CD4-positive, alpha-beta T cell treated with Interleukin-2 at 100 ng/mL for 4 hours (primary cell): ENCODE results near the gene ARID2.

Experiments
- DNase-seq: peaks from one replicate; pipeline ENCODE4 v3.0.0-alpha.2; 2020; ENCODE audit warnings: low spot score

ARID2 gene

DNA sequence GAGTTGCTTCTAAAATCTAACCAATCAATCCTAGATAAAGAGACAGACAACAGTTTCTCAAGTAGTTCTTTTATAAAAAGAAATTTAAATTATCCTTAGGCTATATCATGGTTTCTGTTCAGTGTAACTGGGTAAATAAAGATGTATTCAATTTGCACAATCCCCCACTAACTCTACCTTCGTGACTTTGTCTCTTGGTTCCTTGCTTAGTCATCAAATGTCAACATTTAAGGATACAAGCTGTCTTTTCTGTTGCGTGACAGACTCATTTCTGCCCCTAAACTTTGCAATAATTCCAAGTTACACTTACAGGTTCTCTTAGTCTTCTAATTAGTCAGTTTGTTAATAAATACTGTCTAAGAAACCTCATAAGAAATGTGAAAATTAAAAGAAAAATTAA is 210.3 kb downstream of the ARID2 start:
- no peak for DNase-seq

DNA sequence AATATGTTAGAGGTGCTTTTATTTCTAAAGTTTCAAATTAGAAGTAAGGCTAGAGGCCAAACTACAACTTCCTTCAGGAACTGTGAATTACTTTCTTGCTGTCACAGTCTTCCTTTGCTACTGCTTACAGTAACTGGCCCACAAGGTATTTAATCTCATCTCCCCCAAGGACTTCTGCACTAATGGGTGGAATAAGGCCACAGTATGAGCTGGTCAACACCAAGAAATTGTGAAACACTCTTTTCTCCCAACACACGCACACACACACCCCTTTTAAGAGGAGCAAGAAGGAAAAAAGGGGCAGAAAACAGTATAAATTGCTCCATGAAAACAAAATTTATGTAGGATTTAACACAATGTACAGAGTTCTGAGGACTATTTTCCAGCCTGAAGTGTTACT is 215.3 kb downstream of the ARID2 start:
- DNase-seq: no peak

DNA sequence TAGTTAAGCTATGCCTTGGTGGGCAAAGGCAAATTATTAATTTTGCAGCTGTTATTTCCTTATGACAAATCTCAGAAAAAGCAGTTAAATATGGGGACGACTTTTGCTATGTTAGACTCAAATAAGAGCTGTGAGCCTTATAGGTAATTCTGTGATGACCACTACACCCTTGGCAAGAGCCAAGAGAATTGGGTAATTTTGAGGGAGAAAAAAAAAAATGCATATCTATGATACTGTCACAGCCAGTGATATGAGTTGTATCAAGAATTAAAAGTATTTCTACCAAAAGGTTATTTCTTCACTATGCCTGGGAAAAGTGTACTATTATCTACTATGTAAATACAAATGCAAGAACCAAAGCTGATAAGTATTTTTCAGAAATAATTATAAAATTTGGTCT is 216.9 kb downstream of the ARID2 start:
- DNase-seq: no peak

DNA sequence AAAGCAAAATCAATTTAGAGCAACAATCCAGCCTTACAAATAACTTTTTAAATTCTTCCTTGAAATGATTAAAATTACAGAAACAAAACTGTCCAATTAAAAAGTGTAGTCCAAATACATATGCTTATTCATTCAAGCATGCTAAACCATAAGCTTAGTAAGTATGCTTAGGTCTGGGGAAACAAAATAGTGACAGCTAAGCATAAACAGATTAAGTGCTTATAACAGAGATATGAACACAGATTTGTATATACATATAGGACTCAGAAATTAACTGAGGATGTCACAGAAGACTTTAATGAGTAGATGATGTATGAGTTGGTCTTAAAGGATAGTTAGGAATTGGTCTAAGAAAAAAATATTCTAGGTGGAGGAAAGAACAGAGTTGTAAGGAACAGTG is 219.0 kb downstream of the ARID2 start:
- DNase-seq: no peak
